Neural crest cell (in vitro differentiated cells): ENCODE measurements around the gene AOX1. TPM values are rescaled to one million over a fixed set of nuclear protein-coding genes. Genes with fewer than 3 reads are reported as not detected.

ENCODE experiments used
- DNase-seq: peaks from one replicate; pipeline ENCODE4 v3.0.0; 2021; ENCODE audit warnings: low read depth, mixed read lengths, low spot score
- H3K27ac Mint-ChIP-seq: one replicate; pipeline ENCODE4 v1.8.0; 2021; ENCODE audit warnings: mild to moderate bottlenecking, mixed read lengths; ENCODE audit not compliant: unreplicated experiment
- H3K27me3 Mint-ChIP-seq: 2 replicates; pipeline ENCODE4 v1.8.0; 2021; ENCODE audit warnings: low read depth, mild to moderate bottlenecking, mixed read lengths
- H3K36me3 Mint-ChIP-seq: 2 replicates; pipeline ENCODE4 v1.8.0; 2021; ENCODE audit warnings: low read depth, mild to moderate bottlenecking, mixed read lengths
- H3K4me1 Mint-ChIP-seq: 2 replicates; pipeline ENCODE4 v1.8.0; 2021; ENCODE audit warnings: mixed read lengths
- H3K4me3 Mint-ChIP-seq: one replicate; pipeline ENCODE4 v1.8.0; 2021; ENCODE audit warnings: mild to moderate bottlenecking, mixed read lengths
- H3K9me3 Mint-ChIP-seq: 2 replicates; pipeline ENCODE4 v1.8.0; 2021; ENCODE audit warnings: mixed read lengths
- CTCF ChIP-seq: fragments of 200-600 bp; sonication (generic); conservative IDR thresholded peaks from 2 replicates; pipeline ENCODE4 v1.5.0; 2021; ENCODE audit warnings: antibody characterized with exemption, mild to moderate bottlenecking
- total RNA-seq: library from RNA; stranded (reverse); gene quantifications from 2 replicates; pipeline ENCODE4 v1.2.1, GENCODE V29; 2021

The AOX1 gene
- total RNA-seq, 1 donor from 2014 or later: 4.3 TPM

DNA sequence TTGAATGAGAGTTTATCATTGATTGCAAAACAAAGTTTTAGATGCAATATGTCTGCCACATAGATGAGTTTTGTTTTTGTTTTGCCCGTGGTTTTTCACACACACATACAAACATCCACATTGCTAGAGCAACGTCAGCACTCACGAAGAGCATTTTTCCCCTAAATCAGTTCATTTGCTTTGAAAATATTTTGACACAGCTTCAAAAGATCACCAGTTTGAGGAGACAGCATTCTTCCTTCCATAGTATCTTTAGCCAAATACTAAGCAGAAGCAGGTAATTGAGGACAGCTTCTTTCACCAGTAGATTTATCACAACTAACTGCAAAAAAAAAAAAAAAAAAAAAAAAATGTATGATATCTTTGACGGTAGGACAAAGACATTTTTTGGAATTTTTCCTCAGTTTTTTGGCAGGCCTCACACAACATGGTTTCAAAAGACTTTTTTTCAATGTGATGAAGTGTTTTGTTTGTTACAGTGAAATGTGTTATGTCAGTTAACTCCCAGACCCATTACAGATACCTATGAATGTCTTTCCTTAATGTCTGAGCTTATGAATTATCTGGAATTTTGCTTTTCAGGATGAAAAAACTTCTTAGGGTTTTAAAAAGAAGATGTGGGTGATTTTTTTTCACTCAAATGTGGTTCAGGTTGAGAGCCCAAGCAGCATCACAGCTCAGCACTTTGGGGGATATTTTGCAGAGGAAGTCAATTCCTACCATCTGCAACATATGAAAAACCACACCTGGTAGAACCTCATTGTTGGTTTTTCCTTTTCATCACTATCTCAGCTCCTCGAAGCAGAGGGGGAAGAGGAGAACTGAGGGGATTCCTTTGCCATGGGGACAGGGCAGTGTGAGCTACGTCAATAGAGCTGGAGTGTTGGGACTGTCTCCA, 31.6 kb downstream of the AOX1 start:
- Mint-ChIP-seq H3K27me3 (no peaks in the 10 kb centered on the region), H3K4me3 (no peak overlapping the region), H3K9me3 (no peaks in the 10 kb centered on the region), H3K27ac (peak overlapping the region; percentile 36), H3K36me3 (no peaks in the 10 kb centered on the region), H3K4me1 (no peaks in the 10 kb centered on the region)
- no peak for DNase-seq
- TF ChIP-seq CTCF: no peak

DNA sequence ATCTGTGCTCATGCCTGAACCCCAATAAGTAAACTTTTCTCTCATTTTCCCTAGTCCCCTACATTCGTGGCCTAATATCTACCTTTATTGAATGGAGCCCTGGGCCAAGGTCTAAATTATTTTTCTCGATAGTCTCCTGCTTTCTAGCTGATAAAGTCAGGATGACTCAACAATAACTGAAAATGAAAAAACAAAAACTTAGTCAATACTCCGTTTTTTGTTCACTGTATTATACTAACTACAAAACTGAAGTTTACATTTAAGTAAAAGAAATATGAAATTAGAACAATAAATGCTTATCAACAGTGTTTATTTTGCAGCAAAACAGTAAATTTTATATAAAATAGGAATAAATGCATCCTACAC, 32.2 kb downstream of the AOX1 start:
- Mint-ChIP-seq H3K4me1 (no peaks in the 10 kb centered on the region), H3K27me3 (no peaks in the 10 kb centered on the region), H3K36me3 (no peaks in the 10 kb centered on the region), H3K4me3 (no peak overlapping the region), H3K9me3 (no peaks in the 10 kb centered on the region), H3K27ac (no peak overlapping the region)
- TF ChIP-seq CTCF: no peak
- no peak for DNase-seq

- Mint-ChIP-seq H3K36me3 (no peaks in the 10 kb centered on the region), H3K4me1 (no peaks in the 10 kb centered on the region), H3K27ac (no peak overlapping the region), H3K4me3 (no peak overlapping the region), H3K9me3 (no peaks in the 10 kb centered on the region), H3K27me3 (no peaks in the 10 kb centered on the region)
- DNase-seq: no peak
- no peak for TF ChIP-seq CTCF
These were observed 32.8 kb downstream of the AOX1 start for GRCh38 chr2:200618590-200619021.

- no peak overlapping the region for H3K27ac Mint-ChIP-seq
- H3K27me3 Mint-ChIP-seq: no peaks in the 10 kb centered on the region
- H3K9me3 Mint-ChIP-seq: no peaks in the 10 kb centered on the region
- TF ChIP-seq CTCF: no peak
- no peaks in the 10 kb centered on the region for H3K36me3 Mint-ChIP-seq
- H3K4me1 Mint-ChIP-seq: peaks cover 5% of the 10 kb centered on the region
- no peak for DNase-seq
- H3K4me3 Mint-ChIP-seq: no peak overlapping the region
These were observed 33.5 kb downstream of the AOX1 start for GRCh38 chr2:200619279-200619678.

- no peaks in the 10 kb centered on the region for H3K27me3 Mint-ChIP-seq
- no peak for DNase-seq
- TF ChIP-seq CTCF: no peak
- H3K36me3 Mint-ChIP-seq: no peaks in the 10 kb centered on the region
- no peak overlapping the region for H3K4me3 Mint-ChIP-seq
- no peaks in the 10 kb centered on the region for H3K9me3 Mint-ChIP-seq
- H3K27ac Mint-ChIP-seq: no peak overlapping the region
- peaks cover 20% of the 10 kb centered on the region for H3K4me1 Mint-ChIP-seq
These were observed 35.0 kb downstream of the AOX1 start for GRCh38 chr2:200620606-200621390.
